HepG2 (cell line): ENCODE results near the gene ZNF445. TPM values are rescaled to one million over a fixed set of nuclear protein-coding genes. Genes with fewer than 3 reads are reported as not detected.
A peak's percentile ranks its signal among the peaks of the same experiment; 100 is the strongest.
"Not testable (repeated sequence)": the region's sequence is repeated elsewhere in the genome, so short reads cannot be mapped to it uniquely, and the experiment has no call there.

Source experiments
- ATAC-seq: fragments of 200-7000 bp; cut with Tn5 transposase; 3 replicates; pipeline ENCODE4 v1.9.1; 2020; ENCODE audit warnings: mild to moderate bottlenecking, moderate library complexity
- BruUV-seq: library from RNA; stranded (reverse); fragments of 400-500 nt; replicated peaks from 2 replicates; lab custom pipeline; 2021; lab: Mats Ljungman, UMichigan
- CTCF ChIA-PET: fragments of 300-600 bp; formaldehyde crosslinking; extraction: SDS; loops from one replicate; lab custom pipeline; 2021; ENCODE audit warnings: low total read pairs, inconsistent platforms, low intra/inter-chr PET ratio; lab: Yijun Ruan, JAX
- POLR2A ChIA-PET: fragments of 350-600 bp; sonication (Branson Sonifier 250); formaldehyde crosslinking; loops from one replicate; lab custom pipeline; 2020; ENCODE audit warnings: antibody characterized with exemption, inconsistent platforms; lab: Yijun Ruan, JAX
- DNase-seq: peaks from one replicate; pipeline ENCODE4 v3.0.0-alpha.2; 2015; ENCODE audit warnings: low spot score
- FAIRE-seq: peaks from 3 replicates; lab custom pipeline; 2011; peaks lifted over from hg19 to GRCh38; lab: Jason Lieb, UNC
- H2AFZ ChIP-seq: one replicate; pipeline ENCODE4 v1.6.1; 2011; ENCODE audit warnings: low read length, inconsistent platforms
- H3K27ac ChIP-seq: fragments of 300-600 bp; 3 replicates; pipeline ENCODE4 v1.8.0; 2011; ENCODE audit warnings: mixed run types, mild to moderate bottlenecking, mixed read lengths, low read length, inconsistent platforms; ENCODE audit not compliant: insufficient read depth; ENCODE audit errors: extremely low read length
- H3K27me3 ChIP-seq, 2 experiments: fragments of 200-600 bp in 1 of 2; 2 replicates in 1 of 2; 3 replicates in 1 of 2; pipeline versions ENCODE4 v1.6.0 to v1.8.0; 2011; ENCODE audit warnings: low read length in 2 of 2, mild to moderate bottlenecking in 2 of 2, moderate library complexity in 2 of 2, inconsistent platforms in 1 of 2; ENCODE audit not compliant: insufficient read depth in 2 of 2, control insufficient read depth in 1 of 2
- H3K36me3 ChIP-seq, 2 experiments: fragments of 200-600 bp in 1 of 2; replicated peaks in 1 of 2; 2 replicates in 1 of 2; 3 replicates in 1 of 2; pipeline versions ENCODE4 v1.5.1 to v1.8.0; 2011; ENCODE audit warnings: low read length in 2 of 2, inconsistent platforms in 1 of 2; ENCODE audit not compliant: insufficient read depth in 2 of 2, control insufficient read depth in 1 of 2
- H3K4me1 ChIP-seq: 2 replicates; pipeline ENCODE4 v1.5.1; 2012; ENCODE audit warnings: low read length, inconsistent platforms; ENCODE audit not compliant: insufficient read depth
- H3K4me2 ChIP-seq: 2 replicates; pipeline ENCODE4 v1.6.0; 2011; ENCODE audit warnings: low read depth, low read length, inconsistent platforms
- H3K4me3 ChIP-seq, 3 experiments: fragments of 200-600 bp in 1 of 3; sonication (generic), shearing (Covaris generic) in 1 of 3; replicated peaks in 1 of 3; 2 replicates each; pipeline ENCODE4 v1.5.1; 2011 to 2016; ENCODE audit warnings: low read length in 3 of 3, inconsistent platforms in 2 of 3, low read depth in 2 of 3, mild to moderate bottlenecking in 2 of 3, control low read depth in 1 of 3, mixed read lengths in 1 of 3; ENCODE audit not compliant: insufficient read depth in 1 of 3
- H3K79me2 ChIP-seq: one replicate; pipeline ENCODE4 v1.6.1; 2011; ENCODE audit warnings: low read length, inconsistent platforms; ENCODE audit not compliant: insufficient read depth
- H3K9ac ChIP-seq: 2 replicates; pipeline ENCODE4 v1.6.0; 2011; ENCODE audit warnings: mild to moderate bottlenecking, low read depth, low read length, inconsistent platforms; ENCODE audit not compliant: insufficient read depth
- H3K9me3 ChIP-seq: 2 replicates; pipeline ENCODE4 v1.5.1; 2012; ENCODE audit warnings: mild to moderate bottlenecking, low read length
- H4K20me1 ChIP-seq: 2 replicates; pipeline ENCODE4 v1.6.0; 2011; ENCODE audit warnings: inconsistent platforms, mild to moderate bottlenecking, low read length, moderate library complexity; ENCODE audit not compliant: insufficient read depth
- FOXP1 ChIP-seq, 2 experiments: fragments of 450-650 bp in 1 of 2; IDR thresholded peaks; 2 replicates each; pipeline ENCODE4 v1.6.1; 2017 to 2018; ENCODE audit warnings: antibody characterized with exemption in 1 of 2
- MAFK ChIP-seq, 2 experiments: IDR thresholded peaks in 1 of 2; conservative IDR thresholded peaks in 1 of 2; 2 replicates each; pipeline ENCODE4 v1.6.1; 2011; ENCODE audit warnings: improper control_type of control experiment in 2 of 2, low read length in 2 of 2
- NBN ChIP-seq: fragments of 450-650 bp; conservative IDR thresholded peaks from 2 replicates; pipeline ENCODE4 v1.6.1; 2017
- SNAPC4 ChIP-seq: sonication (generic); formaldehyde crosslinking; IDR thresholded peaks from 2 replicates; pipeline ENCODE4 v1.4.0; 2020; ENCODE audit warnings: mild to moderate bottlenecking, missing genetic modification reagents
- SOX13 ChIP-seq, 3 experiments: fragments of 450-650 bp in 1 of 3; sonication (generic) in 1 of 3; formaldehyde crosslinking in 1 of 3; IDR thresholded peaks in 2 of 3; conservative IDR thresholded peaks in 1 of 3; 2 replicates each; pipeline versions ENCODE4 v1.5.0 to v1.6.1; 2016 to 2020; ENCODE audit warnings: antibody characterized with exemption in 1 of 3, mild to moderate bottlenecking in 1 of 3, missing compliant biosample characterization in 1 of 3, missing genetic modification reagents in 1 of 3, moderate library complexity in 1 of 3
- SOX6 ChIP-seq, 2 experiments: fragments of 450-650 bp in 1 of 2; sonication (generic) in 1 of 2; formaldehyde crosslinking in 1 of 2; IDR thresholded peaks; 2 replicates each; pipeline versions ENCODE4 v1.4.0 to v1.6.1; 2017 to 2020; ENCODE audit warnings: antibody characterized with exemption in 1 of 2, mild to moderate bottlenecking in 1 of 2, missing genetic modification reagents in 1 of 2
- TGIF2 ChIP-seq: IDR thresholded peaks from 2 replicates; pipeline ENCODE4 v1.6.1; 2016; ENCODE audit warnings: control low read depth, missing compliant biosample characterization
- ZFP37 ChIP-seq: sonication (generic); formaldehyde crosslinking; IDR thresholded peaks from 2 replicates; pipeline ENCODE4 v1.4.0; 2020; ENCODE audit warnings: missing genetic modification reagents, borderline replicate concordance
- ZNF282 ChIP-seq: fragments of 450-650 bp; IDR thresholded peaks from 2 replicates; pipeline ENCODE4 v1.6.1; 2018; ENCODE audit not compliant: partially characterized antibody
- ZNF446 ChIP-seq: sonication (generic); formaldehyde crosslinking; IDR thresholded peaks from 2 replicates; pipeline ENCODE4 v1.5.0; 2020; ENCODE audit warnings: mild to moderate bottlenecking, missing genetic modification reagents
- ZNF83 ChIP-seq: sonication (generic); formaldehyde crosslinking; IDR thresholded peaks from 2 replicates; pipeline ENCODE4 v1.4.0; 2020; ENCODE audit warnings: missing genetic modification reagents, mild to moderate bottlenecking, borderline replicate concordance
- WGBS: methylation state at CpG from one replicate; pipeline ENCODE4 v1.1.6; 2017; ENCODE audit warnings: low lambda C conversion rate; 5-methylcytosine and 5-hydroxymethylcytosine counted together
- in situ Hi-C: cut with HindIII; loops from 2 replicates; pipeline ENCODE4 v1.10.0; 2017; ENCODE audit warnings: low pct_unique_long_range_greater_than_20kb; ENCODE audit not compliant: extremely low pct_ligation_motif_present
- intact Hi-C: fragments of 100-400 bp; cut with micrococcal nuclease; formaldehyde crosslinking; loops from one replicate; pipeline ENCODE4 v1.10.0; 2022; ENCODE audit not compliant: unreplicated experiment
- polyA plus RNA-seq, 8 experiments: library from polyadenylated mRNA; depleted of rRNA in 3 of 8; stranded (reverse) in 7 of 8; unstranded in 1 of 8; fragments of >200 nt; fragmentation: Illumina TruSeq in 4 of 8; extraction: Trizol in 4 of 8; gene quantifications; 2 replicates each; pipeline versions ENCODE4 v1.2.1 to v1.2.3, GENCODE V29; 2011 to 2016; ENCODE audit warnings: low read depth in 4 of 8, missing spikeins in 1 of 8, mixed read lengths in 1 of 8; ENCODE audit not compliant: insufficient read depth in 1 of 8
- total RNA-seq, 5 experiments: library from RNA; depleted of rRNA; stranded (reverse); fragments of >200 nt; fragmentation: Illumina TruSeq; extraction: Trizol; gene quantifications; 2 replicates each; pipeline ENCODE4 v1.2.3, GENCODE V29; 2016; ENCODE audit warnings: low read depth in 1 of 5

Gene ZNF445
- total and polyA plus RNA-seq, 2 of the 13 experiments (the other 11 are each of a cell fraction or from before 2014, with no cell fraction given) = 4.4 to 10.3 TPM

GRCh38 chr3:44398271-44398670 is 79.2 kb downstream of the ZNF445 start:
- H4K20me1 ChIP-seq, H3K4me2 ChIP-seq, H3K9me3 ChIP-seq, H3K79me2 ChIP-seq, H3K9ac ChIP-seq, H3K27ac ChIP-seq, H2AFZ ChIP-seq, FAIRE-seq, DNase-seq, H3K4me3 ChIP-seq, intact Hi-C loops, BruUV-seq, ATAC-seq, POLR2A ChIA-PET, H3K27me3 ChIP-seq, H3K36me3 ChIP-seq, in situ Hi-C loops, CTCF ChIA-PET: not testable (repeated sequence)
- 95% methylated on average over 8 of the region's 8 CpGs for WGBS
- H3K4me1 ChIP-seq = peaks cover 28% of the 10 kb centered on the region

- WGBS = 84% methylated on average over 9 of the region's 9 CpGs
- no TSS peak for BruUV-seq
- Histone ChIP-seq H3K27ac (no peak overlapping the region), H3K9ac (no peak overlapping the region), H3K4me2 (no peak overlapping the region), H2AFZ (no peak overlapping the region), H3K36me3 (peaks cover 0 to 1% of the 10 kb centered on the region in 2 experiments; a peak in 1 of 5 replicates), H3K4me3 (no peak overlapping the region), H3K4me1 (peaks cover 28% of the 10 kb centered on the region), H3K9me3 (no peaks in the 10 kb centered on the region), H3K79me2 (no peaks in the 10 kb centered on the region), H4K20me1 (no peaks in the 10 kb centered on the region), H3K27me3 (no peaks in the 10 kb centered on the region)
- DNase-seq (no peak), FAIRE-seq (no peak), ATAC-seq (no peak)
- intact Hi-C loops (no loop called here), in situ Hi-C loops (no loop called here)
- ChIA-PET POLR2A (no interaction called here), CTCF (no interaction called here)
- TF ChIP-seq ZNF282 (no peak), MAFK (conservative IDR thresholded peaks at IDR 0.05 in 1 of 2, IDR thresholded peaks at IDR 0.05 in 1 of 2; ENCODE audit: low read length in 2 of 2) (peak; percentile 10 to 56; a peak in 2 of 4 replicates), SOX6 (IDR thresholded peaks at IDR 0.05) (no peak), SOX6 (CRISPR knock-in tag; IDR thresholded peaks at IDR 0.05) (peak; percentile 25; the same call in 1 of the 2 replicates), ZFP37 (CRISPR knock-in tag) (no peak), NBN (no peak), ZNF446 (no peak), SNAPC4 (CRISPR knock-in tag) (no peak), TGIF2 (CRISPR knock-in tag) (no peak), FOXP1 (IDR thresholded peaks at IDR 0.05) (no peak), FOXP1 (CRISPR knock-in tag; IDR thresholded peaks at IDR 0.05) (no peak), SOX13 (IDR thresholded peaks at IDR 0.05) (no peak), SOX13 (CRISPR knock-in tag; conservative IDR thresholded peaks at IDR 0.05 in 1 of 2, IDR thresholded peaks at IDR 0.05 in 1 of 2) (peak in 1 of 2 experiments; percentile 27; a peak in 1 of 4 replicates), ZNF83 (CRISPR knock-in tag) (no peak)
These were observed 81.0 kb downstream of the ZNF445 start for GRCh38 chr3:44396200-44397171.
